Measurements from ENCODE around the gene PHF10.

- TF ChIP-seq EZH2 (IDR thresholded peaks at IDR 0.05; ENCODE audit: insufficient read depth, poor library complexity, severe bottlenecking) (no peak), EZH2phosphoT487 (IDR thresholded peaks at IDR 0.05; ENCODE audit: insufficient read depth, low read depth) (no peak)
These were observed 47.2 kb downstream of the PHF10 start for GRCh38 chr6:169677096-169677495.

Measured in GM23248 (cell line).